ENCODE results near the gene MT2A.

The MT2A gene

GRCh38 chr16:56593573-56594291 is 14.7 kb upstream of the MT2A start:
- no peak overlapping the region for H3K4me3 ChIP-seq (ENCODE audit: low read depth, low read length)
- no peak for DNase-seq (ENCODE audit: low read depth)

GRCh38 chr16:56594292-56594619 is 14.1 kb upstream of the MT2A start:
- DNase-seq (ENCODE audit: low read depth), result no peak
- H3K4me3 ChIP-seq (ENCODE audit: low read depth, low read length), result no peak overlapping the region

- no peak for DNase-seq (ENCODE audit: low read depth)
These were observed 7.9 kb upstream of the MT2A start for GRCh38 chr16:56600398-56600999.

GRCh38 chr16:56601325-56601724 is 7.1 kb upstream of the MT2A start:
- no peak overlapping the region for H3K4me3 ChIP-seq (ENCODE audit: low read depth, low read length)
- no peak for DNase-seq (ENCODE audit: low read depth)

More at GRCh38 chr16:56600398-56600999, 7.9 kb upstream of the MT2A start:
- no peak overlapping the region for H3K4me3 ChIP-seq (ENCODE audit: low read depth, low read length)

GRCh38 chr16:56603589-56603988 is 4.8 kb upstream of the MT2A start:
- no peak for DNase-seq (ENCODE audit: low read depth)
- no peak overlapping the region for H3K4me3 ChIP-seq (ENCODE audit: low read depth, low read length)

GRCh38 chr16:56604966-56605365 is 3.4 kb upstream of the MT2A start:
- DNase-seq (ENCODE audit: low read depth), result no peak
- no peak overlapping the region for H3K4me3 ChIP-seq (ENCODE audit: low read depth, low read length)

- no peak overlapping the region for H3K4me3 ChIP-seq (ENCODE audit: low read depth, low read length)
- no peak for DNase-seq (ENCODE audit: low read depth)
These were observed 2.9 kb upstream of the MT2A start for GRCh38 chr16:56605475-56605874.

GRCh38 chr16:56606071-56606475 is 2.3 kb upstream of the MT2A start:
- no peak for DNase-seq (ENCODE audit: low read depth)
- H3K4me3 ChIP-seq (ENCODE audit: low read depth, low read length), result no peak overlapping the region

- peak; percentile 77 for DNase-seq (ENCODE audit: low read depth)
- H3K4me3 ChIP-seq (ENCODE audit: low read depth, low read length), result peak overlapping the region; percentile 27
These were observed 1.8 kb upstream of the MT2A start for GRCh38 chr16:56606476-56607108.

- H3K4me3 ChIP-seq (ENCODE audit: low read depth, low read length), result peak overlapping the region; percentile 27
- DNase-seq (ENCODE audit: low read depth), result peak; percentile 100
These were observed 1.2 kb upstream of the MT2A start for GRCh38 chr16:56607109-56607618.

- H3K4me3 ChIP-seq (ENCODE audit: low read depth, low read length), result peak overlapping the region; percentile 81
- no peak for DNase-seq (ENCODE audit: low read depth)
These were observed 725 bp upstream of the MT2A start for GRCh38 chr16:56607675-56608042.

- no peak for DNase-seq (ENCODE audit: low read depth)
- H3K4me3 ChIP-seq (ENCODE audit: low read depth, low read length), result peak overlapping the region; percentile 81
These were observed 585 bp downstream of the MT2A start for GRCh38 chr16:56608876-56609462.

- DNase-seq (ENCODE audit: low read depth), result peak; percentile 66
- H3K4me3 ChIP-seq (ENCODE audit: low read depth, low read length), result peak overlapping the region; percentile 81
These were observed 1.1 kb downstream of the MT2A start for GRCh38 chr16:56609463-56609921.

- peak overlapping the region; percentile 81 for H3K4me3 ChIP-seq (ENCODE audit: low read depth, low read length)
- peak; percentile 94 for DNase-seq (ENCODE audit: low read depth)
These were observed 1.7 kb downstream of the MT2A start for GRCh38 chr16:56610017-56610608.

- peak overlapping the region; percentile 81 for H3K4me3 ChIP-seq (ENCODE audit: low read depth, low read length)
- DNase-seq (ENCODE audit: low read depth), result no peak
These were observed 2.3 kb downstream of the MT2A start for GRCh38 chr16:56610609-56611111.

GRCh38 chr16:56611281-56611833 is 3.0 kb downstream of the MT2A start:
- no peak overlapping the region for H3K4me3 ChIP-seq (ENCODE audit: low read depth, low read length)
- no peak for DNase-seq (ENCODE audit: low read depth)

- no peak overlapping the region for H3K4me3 ChIP-seq (ENCODE audit: low read depth, low read length)
- no peak for DNase-seq (ENCODE audit: low read depth)
These were observed 5.3 kb downstream of the MT2A start for GRCh38 chr16:56613706-56614105.

GRCh38 chr16:56614549-56614991 is 6.2 kb downstream of the MT2A start:
- no peak for DNase-seq (ENCODE audit: low read depth)
- H3K4me3 ChIP-seq (ENCODE audit: low read depth, low read length), result no peak overlapping the region

GRCh38 chr16:56615353-56615752 is 7.0 kb downstream of the MT2A start:
- DNase-seq (ENCODE audit: low read depth), result no peak
- H3K4me3 ChIP-seq (ENCODE audit: low read depth, low read length), result no peak overlapping the region
